ENCODE data around the gene SEC61A1.

DNA sequence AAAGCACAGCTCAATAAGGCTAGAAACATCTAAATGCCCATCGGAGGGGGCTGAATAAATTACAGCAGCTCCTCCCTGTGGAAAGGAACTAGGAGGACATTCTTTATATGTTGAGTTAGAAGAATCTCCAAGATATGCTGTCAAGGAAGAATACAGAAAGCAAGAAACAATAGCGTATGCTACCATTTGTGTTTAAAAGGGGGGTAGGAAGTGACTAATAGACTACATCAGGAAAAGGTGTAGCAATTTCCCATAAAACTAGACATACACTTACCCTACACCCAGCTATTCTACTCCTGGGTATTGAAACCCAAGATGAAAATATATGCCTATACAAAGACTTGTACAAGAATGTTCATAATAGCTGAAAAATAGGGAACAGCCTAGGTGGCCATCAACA lies 21.6 kb downstream of the SEC61A1 start:
- TF ChIP-seq EZH2 (IDR thresholded peaks at IDR 0.05; ENCODE audit: insufficient read depth, poor library complexity, severe bottlenecking) (no peak), EZH2phosphoT487 (IDR thresholded peaks at IDR 0.05; ENCODE audit: insufficient read depth, low read depth) (no peak)

All from GM23248 (cell line).